ENCODE measurements around the gene ENTPD8. TPM values are rescaled to one million over a fixed set of nuclear protein-coding genes. Genes with fewer than 3 reads are reported as not detected.
A peak's percentile ranks its signal among the peaks of the same experiment; 100 is the strongest.
"Not testable (repeated sequence)": the region's sequence is repeated elsewhere in the genome, so short reads cannot be mapped to it uniquely, and the experiment has no call there.

The ENTPD8 gene
- polyA plus RNA-seq, 1 donor from 2014 or later = not detected

- Mint-ChIP-seq H3K4me1 (no peaks in the 10 kb centered on the region), H3K4me3 (peak overlapping the region in 1 of 4 donors; percentile 72), H3K27me3 (no peaks in the 10 kb centered on the region), H3K9me3 (peaks cover 2 to 9% (median 7%) of the 10 kb centered on the region in 3 donors), H3K36me3 (peaks cover 3% of the 10 kb centered on the region), H3K27ac (no peak overlapping the region)
These were observed 38.9 kb upstream of the ENTPD8 start for GRCh38 chr9:137479892-137480685.

DNA sequence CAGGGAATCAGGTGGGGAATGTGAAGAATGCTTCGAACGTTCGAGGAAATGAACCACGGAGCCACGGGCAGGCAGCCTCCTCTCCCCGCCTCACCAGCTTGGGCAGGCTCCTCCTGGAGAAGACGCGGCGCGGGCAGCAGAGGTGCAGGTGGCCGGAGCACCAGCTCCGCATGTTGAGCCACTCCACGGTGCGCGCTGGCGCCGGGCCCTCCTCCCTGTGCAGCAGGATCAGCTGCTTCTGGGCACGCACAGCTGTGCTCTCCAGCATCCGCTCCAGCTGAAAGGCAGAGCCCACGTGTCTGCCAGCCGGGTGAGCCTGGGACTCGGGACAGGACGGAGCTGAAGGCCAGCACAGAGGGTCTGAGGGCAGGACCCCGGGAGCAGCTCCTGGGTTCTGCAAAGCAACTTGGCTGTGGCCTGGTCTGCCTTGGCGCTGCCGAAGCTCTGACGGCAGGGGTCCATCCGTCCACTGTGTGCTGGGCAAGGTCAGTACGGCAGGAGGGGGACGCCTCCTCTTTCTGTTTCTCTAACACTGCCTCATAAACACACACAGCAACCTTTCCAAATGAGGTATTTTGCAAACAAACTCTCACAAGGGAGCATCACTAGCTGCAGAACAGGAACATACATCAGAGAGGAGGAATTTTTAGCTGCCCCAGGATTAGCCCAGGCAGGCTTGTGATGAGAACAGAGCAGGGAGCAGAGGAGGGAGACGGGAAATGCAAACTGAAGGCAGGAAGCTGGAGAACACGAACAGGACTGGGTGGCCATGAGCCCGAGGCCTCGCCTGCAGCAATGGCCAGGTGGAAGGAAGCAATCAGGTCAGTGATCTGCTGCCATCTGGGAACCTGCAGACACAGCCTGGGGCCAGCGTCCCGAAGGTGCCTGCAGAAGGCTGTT is 38.1 kb upstream of the ENTPD8 start:
- Mint-ChIP-seq H3K27ac (no peak overlapping the region), H3K4me1 (no peaks in the 10 kb centered on the region), H3K27me3 (no peaks in the 10 kb centered on the region), H3K4me3 (peak overlapping the region in 1 of 4 donors; percentile 72), H3K9me3 (peaks cover 2 to 11% (median 7%) of the 10 kb centered on the region in 3 donors), H3K36me3 (peaks cover 1% of the 10 kb centered on the region)

- Mint-ChIP-seq H3K27me3 (no peaks in the 10 kb centered on the region), H3K9me3 (peaks cover 2 to 14% (median 7%) of the 10 kb centered on the region in 3 donors), H3K36me3 (peaks cover 1% of the 10 kb centered on the region), H3K4me1 (no peaks in the 10 kb centered on the region), H3K27ac (no peak overlapping the region), H3K4me3 (no peak overlapping the region)
These were observed 37.4 kb upstream of the ENTPD8 start for GRCh38 chr9:137478613-137478961.

- H3K4me3 Mint-ChIP-seq = no peak overlapping the region
- H3K36me3 Mint-ChIP-seq = peaks cover 7% of the 10 kb centered on the region
- H3K27ac Mint-ChIP-seq = no peak overlapping the region
- H3K4me1 Mint-ChIP-seq = no peaks in the 10 kb centered on the region
- H3K27me3 Mint-ChIP-seq = no peaks in the 10 kb centered on the region
- H3K9me3 Mint-ChIP-seq = peaks cover 4 to 14% (median 7%) of the 10 kb centered on the region in 3 donors
These were observed 36.8 kb upstream of the ENTPD8 start for GRCh38 chr9:137477778-137478612.

- Mint-ChIP-seq H3K27ac (peak overlapping the region in 1 of 3 donors; percentile 71), H3K9me3 (peaks cover 6 to 14% (median 7%) of the 10 kb centered on the region in 3 donors), H3K27me3 (no peaks in the 10 kb centered on the region), H3K36me3 (peaks cover 7% of the 10 kb centered on the region), H3K4me3 (no peak overlapping the region), H3K4me1 (no peaks in the 10 kb centered on the region)
These were observed 35.7 kb upstream of the ENTPD8 start for GRCh38 chr9:137476856-137477255.

DNA sequence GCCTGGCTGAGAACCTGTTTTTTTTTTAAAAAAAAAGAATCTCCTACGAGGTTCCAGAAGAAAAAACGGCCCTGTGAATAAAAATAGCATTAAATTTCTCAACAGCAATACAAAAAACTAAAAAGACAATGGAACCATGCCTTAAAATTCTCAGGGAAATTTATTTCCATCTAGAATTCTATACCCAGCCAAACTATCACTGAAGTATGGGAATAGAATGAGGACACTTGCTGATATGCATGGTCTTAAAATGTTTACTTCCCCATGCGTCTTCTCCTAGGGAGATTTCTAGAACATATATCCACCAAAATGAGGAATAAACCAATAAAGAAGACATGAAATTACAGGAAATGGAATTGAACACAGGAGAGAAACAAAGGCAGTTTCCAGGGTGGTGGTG is 34.5 kb upstream of the ENTPD8 start:
- peaks cover 6 to 14% (median 7%) of the 10 kb centered on the region in 3 donors for H3K9me3 Mint-ChIP-seq
- H3K4me3 Mint-ChIP-seq = peak overlapping the region in 1 of 4 donors; percentile 15
- H3K27me3 Mint-ChIP-seq = no peaks in the 10 kb centered on the region
- peaks cover 7% of the 10 kb centered on the region for H3K36me3 Mint-ChIP-seq
- H3K4me1 Mint-ChIP-seq = peaks cover 0 to 5% (median 2%) of the 10 kb centered on the region in 3 donors
- H3K27ac Mint-ChIP-seq = no peak overlapping the region

- no peak overlapping the region for H3K4me3 Mint-ChIP-seq
- no peaks in the 10 kb centered on the region for H3K27me3 Mint-ChIP-seq
- H3K36me3 Mint-ChIP-seq = peaks cover 6% of the 10 kb centered on the region
- peaks cover 6 to 14% (median 7%) of the 10 kb centered on the region in 3 donors for H3K9me3 Mint-ChIP-seq
- no peak overlapping the region for H3K27ac Mint-ChIP-seq
- H3K4me1 Mint-ChIP-seq = peaks cover 0 to 7% (median 5%) of the 10 kb centered on the region in 3 donors
These were observed 33.1 kb upstream of the ENTPD8 start for GRCh38 chr9:137474271-137474670.

DNA sequence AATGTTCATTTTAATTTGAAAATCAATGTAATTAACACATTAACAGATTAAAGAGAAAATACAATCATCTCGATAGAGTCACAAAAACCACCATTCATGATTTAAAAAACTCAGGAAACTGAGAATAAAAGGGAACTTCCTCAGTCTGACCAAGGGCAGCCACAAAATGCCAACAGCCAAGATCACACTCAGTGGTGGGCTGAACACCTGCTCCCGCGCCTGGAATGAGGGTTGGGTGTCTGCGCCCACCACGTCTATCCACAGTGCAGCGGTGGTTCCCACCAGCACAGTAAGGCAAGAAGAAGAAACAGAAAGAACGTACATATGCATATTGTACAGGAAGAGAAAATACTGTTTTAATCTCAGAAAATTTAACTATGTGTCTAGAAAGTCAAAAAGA is 29.6 kb upstream of the ENTPD8 start:
- Mint-ChIP-seq H3K27me3 (no peaks in the 10 kb centered on the region), H3K9me3 (peaks cover 3 to 8% (median 5%) of the 10 kb centered on the region in 3 donors), H3K36me3 (peaks cover 6% of the 10 kb centered on the region), H3K4me3 (no peak overlapping the region), H3K27ac (peak overlapping the region in 1 of 3 donors; percentile 36), H3K4me1 (peaks cover 0 to 7% (median 7%) of the 10 kb centered on the region in 3 donors)

GRCh38 chr9:137467896-137468295 is 26.7 kb upstream of the ENTPD8 start:
- H3K9me3 Mint-ChIP-seq = peaks cover 0 to 1% (median 0%) of the 10 kb centered on the region in 3 donors
- peak overlapping the region in 1 of 3 donors; percentile 32 for H3K27ac Mint-ChIP-seq
- H3K27me3 Mint-ChIP-seq = no peaks in the 10 kb centered on the region
- H3K4me3 Mint-ChIP-seq = no peak overlapping the region
- no peaks in the 10 kb centered on the region for H3K36me3 Mint-ChIP-seq
- peaks cover 0 to 7% (median 7%) of the 10 kb centered on the region in 3 donors for H3K4me1 Mint-ChIP-seq

DNA sequence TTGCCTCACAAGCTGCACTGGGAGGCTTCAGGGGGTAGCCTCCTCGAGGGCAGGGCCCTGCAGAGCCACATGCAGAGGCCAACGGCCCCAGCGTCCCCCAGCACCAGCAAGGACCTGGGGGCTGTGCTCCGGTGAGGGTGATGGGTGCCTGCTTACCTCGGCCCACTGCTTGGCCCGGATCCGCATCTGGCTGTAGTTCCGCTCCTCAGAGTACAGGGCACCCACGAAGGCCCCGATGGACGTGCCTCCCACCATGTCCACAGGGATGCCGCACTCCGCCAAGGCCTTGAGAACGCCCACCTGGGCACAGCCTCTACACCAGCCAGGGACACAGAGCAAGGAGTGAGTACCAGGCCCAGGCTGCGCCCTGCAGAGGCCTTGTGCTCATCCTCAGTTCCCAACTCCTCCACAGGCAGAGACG is 26.0 kb upstream of the ENTPD8 start:
- H3K9me3 Mint-ChIP-seq = no peaks in the 10 kb centered on the region
- no peaks in the 10 kb centered on the region for H3K36me3 Mint-ChIP-seq
- H3K4me3 Mint-ChIP-seq = no peak overlapping the region
- H3K27ac Mint-ChIP-seq = no peak overlapping the region
- H3K4me1 Mint-ChIP-seq = peaks cover 0 to 7% (median 7%) of the 10 kb centered on the region in 3 donors
- no peaks in the 10 kb centered on the region for H3K27me3 Mint-ChIP-seq

GRCh38 chr9:137466389-137467085 is 25.4 kb upstream of the ENTPD8 start:
- H3K27ac Mint-ChIP-seq, H3K9me3 Mint-ChIP-seq, H3K27me3 Mint-ChIP-seq, H3K4me1 Mint-ChIP-seq, H3K4me3 Mint-ChIP-seq, H3K36me3 Mint-ChIP-seq: not testable (repeated sequence)

GRCh38 chr9:137465720-137466388 is 24.7 kb upstream of the ENTPD8 start:
- no peaks in the 10 kb centered on the region for H3K27me3 Mint-ChIP-seq
- no peaks in the 10 kb centered on the region for H3K36me3 Mint-ChIP-seq
- no peaks in the 10 kb centered on the region for H3K9me3 Mint-ChIP-seq
- H3K27ac Mint-ChIP-seq = peak overlapping the region in 1 of 3 donors; percentile 57
- H3K4me1 Mint-ChIP-seq = peaks cover 0 to 9% (median 7%) of the 10 kb centered on the region in 3 donors
- no peak overlapping the region for H3K4me3 Mint-ChIP-seq

- Mint-ChIP-seq H3K4me1 (peaks cover 0 to 4% (median 2%) of the 10 kb centered on the region in 3 donors), H3K9me3 (no peaks in the 10 kb centered on the region), H3K27ac (peak overlapping the region in 1 of 3 donors; percentile 57), H3K27me3 (no peaks in the 10 kb centered on the region), H3K4me3 (no peak overlapping the region), H3K36me3 (no peaks in the 10 kb centered on the region)
These were observed 24.0 kb upstream of the ENTPD8 start for GRCh38 chr9:137465000-137465719.

All from IgD-negative memory B cell (primary cell).